ENCODE results near the gene USP4. TPM values are rescaled to one million over a fixed set of nuclear protein-coding genes. Genes with fewer than 3 reads are reported as not detected.
"Not testable (repeated sequence)": the region's sequence is repeated elsewhere in the genome, so short reads cannot be mapped to it uniquely, and the experiment has no call there.

Gene USP4
- total RNA-seq, 1 experiment from 2014 or later, result 9.6 TPM

- H3K36me3 ChIP-seq (replicated peaks; ENCODE audit: control insufficient read depth, insufficient read depth, low read length), result peaks cover 19% of the 10 kb centered on the region
- peak; percentile 98 for DNase-seq
- H3K4me3 ChIP-seq (ENCODE audit: insufficient read depth, low read depth, low read length), result peak within 1 kb of the TSS; percentile 69
- H3K27me3 ChIP-seq (ENCODE audit: control insufficient read depth, insufficient read depth, low read length), result no peaks in the 10 kb centered on the region
Measured at GRCh38 chr3:49358217-49358883, 18.5 kb upstream of the USP4 start, which contains the start of gene GPX1. GPX1 (minus strand) TSS chr3:49358353; CDS start chr3:49358278, 75 bp downstream.

- H3K27me3 ChIP-seq (ENCODE audit: control insufficient read depth, insufficient read depth, low read length), result not testable (repeated sequence)
- Histone ChIP-seq H3K4me3 (ENCODE audit: insufficient read depth, low read depth, low read length) (peak overlapping the region; percentile 69), H3K36me3 (replicated peaks; ENCODE audit: control insufficient read depth, insufficient read depth, low read length) (peaks cover 19% of the 10 kb centered on the region)
- peak; percentile 67 for DNase-seq
Measured at GRCh38 chr3:49357443-49358216, 17.8 kb upstream of the USP4 start.

DNA sequence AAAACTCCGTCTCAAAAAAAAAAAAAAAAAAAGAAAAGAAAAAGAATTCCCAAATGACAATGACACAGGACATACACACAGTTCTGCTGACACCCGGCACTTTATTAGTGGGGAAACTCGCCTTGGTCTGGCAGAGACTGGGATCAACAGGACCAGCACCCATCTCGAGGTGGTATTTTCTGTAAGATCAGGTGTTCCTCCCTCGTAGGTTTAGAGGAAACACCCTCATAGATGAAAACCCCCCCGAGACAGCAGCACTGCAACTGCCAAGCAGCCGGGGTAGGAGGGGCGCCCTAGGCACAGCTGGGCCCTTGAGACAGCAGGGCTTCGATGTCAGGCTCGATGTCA is 17.2 kb upstream of the USP4 start:
- Histone ChIP-seq H3K36me3 (replicated peaks; ENCODE audit: control insufficient read depth, insufficient read depth, low read length) (peaks cover 15% of the 10 kb centered on the region), H3K4me3 (ENCODE audit: insufficient read depth, low read depth, low read length) (peak overlapping the region; percentile 69; the same call in 1 of the 2 replicates)
- H3K27me3 ChIP-seq (ENCODE audit: control insufficient read depth, insufficient read depth, low read length), result not testable (repeated sequence)
- peak; percentile 16 for DNase-seq

- peaks cover 6% of the 10 kb centered on the region for H3K36me3 ChIP-seq (replicated peaks; ENCODE audit: control insufficient read depth, insufficient read depth, low read length)
- DNase-seq, result peak; percentile 25
- H3K4me3 ChIP-seq (ENCODE audit: insufficient read depth, low read depth, low read length), result no peak overlapping the region
- H3K27me3 ChIP-seq (ENCODE audit: control insufficient read depth, insufficient read depth, low read length), result no peaks in the 10 kb centered on the region
Measured at GRCh38 chr3:49352890-49353421, 13.1 kb upstream of the USP4 start.

GRCh38 chr3:49352281-49352680 is 12.4 kb upstream of the USP4 start:
- H3K27me3 ChIP-seq (ENCODE audit: control insufficient read depth, insufficient read depth, low read length), result no peaks in the 10 kb centered on the region
- H3K36me3 ChIP-seq (replicated peaks; ENCODE audit: control insufficient read depth, insufficient read depth, low read length), result peaks cover 6% of the 10 kb centered on the region
- peak; percentile 19 for DNase-seq
- no peak overlapping the region for H3K4me3 ChIP-seq (ENCODE audit: insufficient read depth, low read depth, low read length)

GRCh38 chr3:49351521-49352011 is 11.7 kb upstream of the USP4 start:
- DNase-seq, result peak; percentile 16
- Histone ChIP-seq H3K4me3 (ENCODE audit: insufficient read depth, low read depth, low read length) (no peak overlapping the region), H3K27me3 (ENCODE audit: control insufficient read depth, insufficient read depth, low read length) (no peaks in the 10 kb centered on the region), H3K36me3 (replicated peaks; ENCODE audit: control insufficient read depth, insufficient read depth, low read length) (peaks cover 5% of the 10 kb centered on the region)

- DNase-seq, result no peak
- Histone ChIP-seq H3K27me3 (ENCODE audit: control insufficient read depth, insufficient read depth, low read length) (no peaks in the 10 kb centered on the region), H3K4me3 (ENCODE audit: insufficient read depth, low read depth, low read length) (no peak overlapping the region), H3K36me3 (replicated peaks; ENCODE audit: control insufficient read depth, insufficient read depth, low read length) (no peaks in the 10 kb centered on the region)
Measured at GRCh38 chr3:49349348-49350114, 9.7 kb upstream of the USP4 start.

GRCh38 chr3:49348361-49348760 is 8.5 kb upstream of the USP4 start:
- not testable (repeated sequence) for H3K27me3 ChIP-seq (ENCODE audit: control insufficient read depth, insufficient read depth, low read length); H3K36me3 ChIP-seq (replicated peaks; ENCODE audit: control insufficient read depth, insufficient read depth, low read length); DNase-seq; H3K4me3 ChIP-seq (ENCODE audit: insufficient read depth, low read depth, low read length)

GRCh38 chr3:49346797-49347251 is 7.0 kb upstream of the USP4 start:
- H3K27me3 ChIP-seq (ENCODE audit: control insufficient read depth, insufficient read depth, low read length), result no peaks in the 10 kb centered on the region
- no peak for DNase-seq
- no peak overlapping the region for H3K4me3 ChIP-seq (ENCODE audit: insufficient read depth, low read depth, low read length)
- H3K36me3 ChIP-seq (replicated peaks; ENCODE audit: control insufficient read depth, insufficient read depth, low read length), result no peaks in the 10 kb centered on the region

- H3K4me3 ChIP-seq (ENCODE audit: insufficient read depth, low read depth, low read length), result no peak overlapping the region
- H3K36me3 ChIP-seq (replicated peaks; ENCODE audit: control insufficient read depth, insufficient read depth, low read length), result no peaks in the 10 kb centered on the region
- DNase-seq, result no peak
- no peaks in the 10 kb centered on the region for H3K27me3 ChIP-seq (ENCODE audit: control insufficient read depth, insufficient read depth, low read length)
Measured at GRCh38 chr3:49343163-49343562, 3.3 kb upstream of the USP4 start.

- Histone ChIP-seq H3K4me3 (ENCODE audit: insufficient read depth, low read depth, low read length) (no peak overlapping the region), H3K36me3 (replicated peaks; ENCODE audit: control insufficient read depth, insufficient read depth, low read length) (no peaks in the 10 kb centered on the region), H3K27me3 (ENCODE audit: control insufficient read depth, insufficient read depth, low read length) (no peaks in the 10 kb centered on the region)
- DNase-seq, result no peak
Measured at GRCh38 chr3:49341996-49342395, 2.1 kb upstream of the USP4 start.

- no peaks in the 10 kb centered on the region; the same call in 1 of the 2 replicates for H3K36me3 ChIP-seq (replicated peaks; ENCODE audit: control insufficient read depth, insufficient read depth, low read length)
- no peaks in the 10 kb centered on the region for H3K27me3 ChIP-seq (ENCODE audit: control insufficient read depth, insufficient read depth, low read length)
- peak; percentile 82 for DNase-seq
- peak overlapping the region; percentile 65 for H3K4me3 ChIP-seq (ENCODE audit: insufficient read depth, low read depth, low read length)
Measured at GRCh38 chr3:49339581-49339940, 292 bp downstream of the USP4 start.

DNA sequence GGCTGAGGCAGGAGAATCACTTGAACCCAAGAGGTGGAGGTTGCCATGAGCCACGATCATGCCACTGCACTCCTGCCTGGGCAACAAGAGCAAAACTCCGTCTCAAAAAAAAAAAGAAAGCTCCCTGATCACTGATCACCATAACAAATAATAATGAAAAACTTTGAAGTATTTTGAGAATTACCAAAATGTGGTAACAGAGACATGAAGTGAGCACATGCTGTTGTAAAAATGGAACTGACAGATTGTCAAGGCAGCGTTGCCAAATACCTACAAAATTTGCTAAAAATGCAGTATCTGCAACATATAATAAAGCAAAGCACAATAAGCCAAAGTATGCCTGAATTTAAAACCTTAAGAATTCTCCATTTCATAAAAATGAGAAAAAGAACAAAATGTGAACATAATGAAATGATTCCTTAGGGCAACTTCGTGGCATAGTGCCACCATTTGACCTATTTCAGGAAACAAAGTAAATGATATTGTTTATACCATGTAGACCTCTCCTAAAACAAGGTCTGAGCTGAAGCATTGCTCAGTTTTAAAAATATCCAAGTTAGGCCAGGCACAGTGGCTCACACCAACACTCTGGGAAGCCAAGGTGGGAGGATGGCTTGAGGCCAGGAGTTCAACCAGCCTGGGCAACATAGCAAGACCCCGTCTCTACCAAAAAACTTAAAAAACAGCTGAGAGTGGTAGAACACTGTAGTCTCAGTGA is 5.8 kb downstream of the USP4 start:
- DNase-seq, result no peak
- Histone ChIP-seq H3K36me3 (replicated peaks; ENCODE audit: control insufficient read depth, insufficient read depth, low read length) (peaks cover 6% of the 10 kb centered on the region), H3K27me3 (ENCODE audit: control insufficient read depth, insufficient read depth, low read length) (no peaks in the 10 kb centered on the region)

DNA sequence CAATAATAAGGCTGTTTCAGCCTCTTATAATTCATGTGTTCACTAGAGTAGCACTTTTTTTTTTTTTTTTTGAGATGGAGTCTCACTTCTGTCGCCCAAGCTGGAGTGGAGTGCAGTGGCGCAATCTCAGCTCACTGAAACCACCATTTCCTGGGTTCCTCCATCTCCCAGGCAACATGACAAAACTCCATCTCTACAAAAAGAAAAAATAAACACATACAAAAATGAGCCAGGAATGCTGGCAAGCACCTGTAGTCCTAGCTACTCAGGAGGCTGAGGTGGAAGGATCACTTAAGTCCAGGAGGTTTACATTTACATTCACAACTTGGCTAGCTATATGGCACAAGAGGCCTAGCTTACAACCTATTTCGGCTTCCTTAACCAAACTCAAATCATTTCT is 6.8 kb downstream of the USP4 start:
- Histone ChIP-seq H3K4me3 (ENCODE audit: insufficient read depth, low read depth, low read length) (no peak overlapping the region), H3K36me3 (replicated peaks; ENCODE audit: control insufficient read depth, insufficient read depth, low read length) (peaks cover 6% of the 10 kb centered on the region), H3K27me3 (ENCODE audit: control insufficient read depth, insufficient read depth, low read length) (no peaks in the 10 kb centered on the region)
- no peak for DNase-seq

More for the DNA sequence above, 5.8 kb downstream of the USP4 start:
- H3K4me3 ChIP-seq (ENCODE audit: insufficient read depth, low read depth, low read length), result no peak overlapping the region
